Measurements from ENCODE around the gene PTK6. TPM values are rescaled to one million over a fixed set of nuclear protein-coding genes. Genes with fewer than 3 reads are reported as not detected.
A peak's percentile ranks its signal among the peaks of the same experiment; 100 is the strongest.

The PTK6 gene
- total RNA-seq, 8 experiments from 2014 or later, result 0.10 to 1.6 (median 0.83) TPM

DNA sequence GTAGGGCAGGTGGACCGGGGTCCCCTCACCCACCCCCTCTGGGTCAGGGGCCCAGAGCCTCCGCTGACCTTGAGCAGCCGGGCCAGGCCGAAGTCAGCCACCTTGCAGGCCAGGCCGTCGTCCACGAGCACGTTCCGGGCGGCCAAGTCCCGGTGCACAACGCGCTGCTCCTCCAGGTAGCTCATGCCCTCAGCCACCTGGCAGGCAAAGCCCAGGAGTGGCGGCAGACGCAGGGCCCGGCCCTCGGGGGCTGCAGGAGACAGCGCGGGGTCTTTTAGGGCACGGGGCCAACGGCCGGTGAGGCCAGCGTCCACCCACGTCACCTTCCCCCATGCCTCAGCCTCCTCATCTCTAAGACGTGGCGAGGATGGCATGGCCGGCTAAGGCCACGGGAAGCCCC lies 4.2 kb upstream of the PTK6 start:
- no peak overlapping the region for H3K4me3 ChIP-seq
- no peak overlapping the region for H3K27ac ChIP-seq
- no peak for ATAC-seq (replicated peaks in 6 of 8)
- peaks cover 9 to 10% of the 10 kb centered on the region in 2 donors for H3K4me1 ChIP-seq (replicated peaks in 1 of 2)
- WGBS, 10 experiments, result 98 to 100% methylated on average over 3 to 8 of the region's 28 CpGs; no CpG with 5 or more reads in 8 of the 10 experiments
- in situ Hi-C loops (cut with MboI; ENCODE audit: low pct_unique_long_range_greater_than_20kb in 2 of 9, low sequenced_read_pairs in 9 of 9, unreplicated experiment in 9 of 9), result loop anchor here in 1 of 9 experiments (25.0 kb wide), 1 partner anchor 321 kb away; the partner anchor contains the start of genes ABHD16B and TPD52L2

- Histone ChIP-seq H3K4me1 (replicated peaks in 1 of 2) (peaks cover 9 to 10% of the 10 kb centered on the region in 2 donors), H3K4me3 (no peak overlapping the region), H3K27ac (peak overlapping the region in 1 of 2 donors; percentile 34)
- peak in 6 of 8 experiments; percentile 4 to 84 (median 74) for ATAC-seq (replicated peaks in 6 of 8)
- WGBS, 10 experiments, result 16 to 100% (median 57%) methylated on average over 2 to 15 of the region's 49 CpGs; no CpG with 5 or more reads in 5 of the 10 experiments
- in situ Hi-C loops (cut with MboI; ENCODE audit: low pct_unique_long_range_greater_than_20kb in 2 of 9, low sequenced_read_pairs in 9 of 9, unreplicated experiment in 9 of 9), result loop anchor here in 1 of 9 experiments (25.0 kb wide), 1 partner anchor 322 kb away; the partner anchor contains the start of genes ABHD16B and TPD52L2
Measured at GRCh38 chr20:63540417-63541186, 3.4 kb upstream of the PTK6 start.

DNA sequence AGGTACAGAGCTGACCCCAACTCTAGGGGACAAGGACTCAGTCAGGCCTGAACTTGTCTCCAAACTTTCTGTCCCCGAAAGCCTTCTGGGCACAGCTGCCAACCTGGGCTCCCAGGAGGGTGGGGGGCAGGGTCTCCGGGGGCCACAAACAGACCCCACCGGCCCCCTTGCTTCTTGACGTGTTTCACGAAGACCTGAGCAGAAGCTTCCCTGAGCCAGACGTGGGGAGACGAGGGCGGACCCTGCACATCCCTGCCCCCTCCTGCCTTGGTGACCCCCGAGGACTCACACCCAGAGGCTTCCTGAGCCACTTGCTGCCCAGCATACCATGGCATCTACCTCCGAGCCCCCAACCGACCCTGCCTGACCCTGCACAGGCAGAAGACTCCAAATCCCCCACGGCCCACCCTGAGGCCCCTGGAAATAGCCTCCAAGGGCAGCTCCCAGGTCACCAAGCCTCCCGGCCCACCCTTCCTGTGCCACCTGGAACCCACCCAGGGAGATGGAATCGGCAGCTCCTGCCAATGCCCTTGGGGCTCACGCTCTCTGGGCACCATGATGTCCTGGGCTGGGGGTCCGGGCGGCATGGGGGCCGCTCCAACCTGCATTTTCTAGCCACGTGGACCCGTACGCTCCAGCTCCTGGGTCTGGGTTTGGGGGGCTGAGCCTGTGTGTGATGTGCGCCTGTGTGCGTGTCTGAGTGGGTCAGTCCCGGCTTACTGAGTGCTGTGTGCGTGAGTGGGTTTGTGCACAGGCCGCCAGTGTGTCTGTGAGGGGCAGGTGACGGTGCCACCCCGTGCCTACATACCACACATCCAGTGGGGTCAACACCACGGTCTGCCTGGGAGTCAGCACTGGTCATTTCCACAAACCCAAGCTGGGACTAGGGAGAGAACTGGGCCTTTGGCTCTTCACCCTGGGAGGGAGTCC lies 2.5 kb upstream of the PTK6 start:
- no peak for ATAC-seq (replicated peaks in 6 of 8)
- WGBS, 10 experiments, result 100% methylated on average over 5 of the region's 29 CpGs; no CpG with 5 or more reads in 9 of the 10 experiments
- H3K4me3 ChIP-seq, result no peak overlapping the region
- in situ Hi-C loops (cut with MboI; ENCODE audit: low pct_unique_long_range_greater_than_20kb in 2 of 9, low sequenced_read_pairs in 9 of 9, unreplicated experiment in 9 of 9), result loop anchor here in 1 of 9 experiments (25.0 kb wide), 1 partner anchor 323 kb away; the partner anchor contains the start of genes ABHD16B and TPD52L2
- peak overlapping the region in 1 of 2 donors; percentile 27 for H3K27ac ChIP-seq
- peaks cover 16 to 17% of the 10 kb centered on the region in 2 donors for H3K4me1 ChIP-seq (replicated peaks in 1 of 2)

GRCh38 chr20:63539092-63539430 lies 1.9 kb upstream of the PTK6 start:
- in situ Hi-C loops (cut with MboI; ENCODE audit: low pct_unique_long_range_greater_than_20kb in 2 of 9, low sequenced_read_pairs in 9 of 9, unreplicated experiment in 9 of 9), result loop anchor here in 1 of 9 experiments (25.0 kb wide), 1 partner anchor 323 kb away; the partner anchor contains the start of genes ABHD16B and TPD52L2

GRCh38 chr20:63538204-63539091 lies 1.3 kb upstream of the PTK6 start:
- H3K27ac ChIP-seq, result no peak overlapping the region
- peak; percentile 5 to 48 (median 16) for ATAC-seq (replicated peaks in 6 of 8)
- peaks cover 18 to 21% of the 10 kb centered on the region in 2 donors for H3K4me1 ChIP-seq (replicated peaks in 1 of 2)
- peak overlapping the region in 2 of 5 donors; percentile 7 to 12 for H3K4me3 ChIP-seq
- in situ Hi-C loops (cut with MboI; ENCODE audit: low pct_unique_long_range_greater_than_20kb in 2 of 9, low sequenced_read_pairs in 9 of 9, unreplicated experiment in 9 of 9), result loop anchor here in 1 of 9 experiments (25.0 kb wide), 1 partner anchor 324 kb away; the partner anchor contains the start of genes ABHD16B and TPD52L2
- 83% methylated on average over 2 of the region's 27 CpGs; no CpG with 5 or more reads in 9 of the 10 experiments for WGBS, 10 experiments

More at GRCh38 chr20:63539092-63539430, 1.9 kb upstream of the PTK6 start:
- H3K4me1 ChIP-seq (replicated peaks in 1 of 2), result peaks cover 18 to 21% of the 10 kb centered on the region in 2 donors
- no peak overlapping the region for H3K27ac ChIP-seq
- 83 to 93% (median 86%) methylated on average over 2 to 10 of the region's 12 CpGs; no CpG with 5 or more reads in 7 of the 10 experiments for WGBS, 10 experiments
- no peak for ATAC-seq (replicated peaks in 6 of 8)
- H3K4me3 ChIP-seq, result no peak overlapping the region

DNA sequence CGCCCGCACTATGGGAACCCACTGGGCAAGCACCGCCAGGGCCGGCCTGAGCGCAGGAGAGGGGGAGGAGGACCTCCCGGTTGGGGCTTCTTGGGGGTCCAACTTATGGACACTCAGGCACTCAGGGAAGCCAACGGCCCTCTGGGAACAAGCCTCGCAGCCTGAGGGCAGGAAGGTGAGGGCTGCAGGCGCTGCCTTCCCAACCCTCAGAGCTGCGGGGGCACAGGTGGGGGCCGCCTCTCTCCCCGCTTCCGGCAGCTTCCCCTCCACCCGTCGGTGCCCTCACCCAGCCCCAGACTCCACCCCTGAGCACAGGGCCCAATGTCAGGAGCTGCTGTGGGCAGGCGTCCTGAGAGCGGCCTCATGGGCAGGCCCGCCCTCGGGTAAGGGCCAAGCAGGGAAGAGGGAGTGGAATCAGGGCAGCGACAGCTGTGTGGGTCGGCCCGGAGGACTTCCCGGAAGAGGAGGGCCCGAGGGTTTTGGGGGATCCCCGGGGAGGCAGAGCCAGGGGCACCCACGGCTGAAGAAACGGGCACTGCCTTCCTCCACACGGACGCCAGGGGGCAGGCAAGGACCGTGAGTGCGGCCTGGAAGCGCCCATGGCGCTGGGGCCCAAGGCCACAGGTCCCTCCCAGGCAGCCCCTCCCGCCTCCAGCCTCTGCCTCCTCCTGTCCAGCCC lies 488 bp upstream of the PTK6 start:
- in situ Hi-C loops (cut with MboI; ENCODE audit: low pct_unique_long_range_greater_than_20kb in 2 of 9, low sequenced_read_pairs in 9 of 9, unreplicated experiment in 9 of 9), result loop anchor here in 1 of 9 experiments (25.0 kb wide), 1 partner anchor 325 kb away; the partner anchor contains the start of genes ABHD16B and TPD52L2
- WGBS, 10 experiments, result 100% methylated on average over 1 to 2 of the region's 34 CpGs; no CpG with 5 or more reads in 8 of the 10 experiments
- peak overlapping the region in 2 of 5 donors; percentile 7 to 12 for H3K4me3 ChIP-seq

DNA sequence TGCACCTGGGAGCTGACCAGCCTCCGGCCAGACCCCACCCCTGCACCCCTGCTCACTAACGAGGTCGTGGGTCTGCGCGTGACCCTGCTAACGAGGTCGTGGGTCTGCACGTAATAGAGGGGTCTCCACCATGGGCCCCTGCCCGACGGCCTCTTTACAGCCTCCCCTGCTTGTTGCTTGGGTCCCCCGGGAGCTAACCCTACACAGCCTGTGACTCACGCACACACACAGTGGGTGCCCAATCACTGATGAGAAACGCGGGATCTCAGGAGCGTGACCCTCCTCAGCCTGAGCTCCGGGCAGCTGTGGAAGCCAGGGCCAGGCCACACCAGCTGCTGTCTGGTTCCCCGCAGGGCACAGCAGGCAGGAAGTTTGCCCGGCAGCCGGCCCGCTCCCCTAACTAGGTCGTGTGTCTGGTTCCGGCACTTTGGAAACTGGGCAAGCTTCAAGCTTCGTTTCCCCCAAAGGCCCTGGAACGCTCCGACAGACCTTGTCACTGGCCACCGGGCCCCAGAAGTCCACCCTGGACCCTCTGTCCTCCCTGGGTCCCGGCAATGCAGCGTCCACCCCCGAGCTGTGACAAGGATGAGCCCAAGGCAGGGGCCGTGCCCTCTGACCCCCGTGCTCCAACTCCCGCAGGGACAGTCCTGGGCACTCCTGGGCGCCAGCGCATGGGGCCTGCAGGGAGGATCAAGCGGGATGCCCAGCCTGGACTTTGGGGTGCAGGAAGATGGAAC lies 767 bp downstream of the PTK6 start:
- in situ Hi-C loops (cut with MboI; ENCODE audit: low pct_unique_long_range_greater_than_20kb in 2 of 9, low sequenced_read_pairs in 9 of 9, unreplicated experiment in 9 of 9), result loop anchor here in 1 of 9 experiments (25.0 kb wide), 1 partner anchor 326 kb away; the partner anchor contains the start of genes ABHD16B and TPD52L2
- WGBS, 10 experiments, result 18 to 100% (median 57%) methylated on average over 1 to 3 of the region's 35 CpGs; no CpG with 5 or more reads in 6 of the 10 experiments
- Histone ChIP-seq H3K4me1 (replicated peaks in 1 of 2) (peaks cover 18 to 21% of the 10 kb centered on the region in 2 donors), H3K27ac (no peak overlapping the region), H3K4me3 (no peak overlapping the region)
- no peak for ATAC-seq (replicated peaks in 6 of 8)

More for the DNA sequence above, 488 bp upstream of the PTK6 start:
- no peak overlapping the region for H3K27ac ChIP-seq
- peaks cover 18 to 21% of the 10 kb centered on the region in 2 donors for H3K4me1 ChIP-seq (replicated peaks in 1 of 2)
- peak; percentile 58 to 92 (median 70) for ATAC-seq (replicated peaks in 6 of 8)

- peak in 7 of 8 experiments; percentile 1 to 13 (median 2) for ATAC-seq (replicated peaks in 6 of 8)
- Histone ChIP-seq H3K27ac (peak overlapping the region in 1 of 2 donors; percentile 18), H3K4me1 (replicated peaks in 1 of 2) (peaks cover 22 to 24% of the 10 kb centered on the region in 2 donors), H3K4me3 (no peak overlapping the region)
- in situ Hi-C loops (cut with MboI; ENCODE audit: low pct_unique_long_range_greater_than_20kb in 2 of 9, low sequenced_read_pairs in 9 of 9, unreplicated experiment in 9 of 9), result loop anchor here in 1 of 9 experiments (25.0 kb wide), 1 partner anchor 327 kb away; the partner anchor contains the start of genes ABHD16B and TPD52L2
- 75 to 96% methylated on average over 4 to 5 of the region's 49 CpGs; no CpG with 5 or more reads in 8 of the 10 experiments for WGBS, 10 experiments
Measured at GRCh38 chr20:63534831-63535651, 2.1 kb downstream of the PTK6 start.

- H3K4me1 ChIP-seq (replicated peaks in 1 of 2), result peaks cover 24 to 30% of the 10 kb centered on the region in 2 donors
- peak in 2 of 8 experiments; percentile 0 to 1 for ATAC-seq (replicated peaks in 6 of 8)
- peak overlapping the region in 1 of 2 donors; percentile 18 for H3K27ac ChIP-seq
- 76% methylated on average over 3 of the region's 12 CpGs; no CpG with 5 or more reads in 9 of the 10 experiments for WGBS, 10 experiments
- in situ Hi-C loops (cut with MboI; ENCODE audit: low pct_unique_long_range_greater_than_20kb in 2 of 9, low sequenced_read_pairs in 9 of 9, unreplicated experiment in 9 of 9), result loop anchor here in 1 of 9 experiments (25.0 kb wide), 1 partner anchor 328 kb away; the partner anchor contains the start of genes ABHD16B and TPD52L2
- H3K4me3 ChIP-seq, result no peak overlapping the region
Measured at GRCh38 chr20:63534427-63534830, 2.7 kb downstream of the PTK6 start.
